ENCODE measurements around the gene SOCS7. TPM values are rescaled to one million over a fixed set of nuclear protein-coding genes. Genes with fewer than 3 reads are reported as not detected.

Gene SOCS7
- total RNA-seq, 2 experiments from 2014 or later = 21.8 to 25.3 TPM

DNA sequence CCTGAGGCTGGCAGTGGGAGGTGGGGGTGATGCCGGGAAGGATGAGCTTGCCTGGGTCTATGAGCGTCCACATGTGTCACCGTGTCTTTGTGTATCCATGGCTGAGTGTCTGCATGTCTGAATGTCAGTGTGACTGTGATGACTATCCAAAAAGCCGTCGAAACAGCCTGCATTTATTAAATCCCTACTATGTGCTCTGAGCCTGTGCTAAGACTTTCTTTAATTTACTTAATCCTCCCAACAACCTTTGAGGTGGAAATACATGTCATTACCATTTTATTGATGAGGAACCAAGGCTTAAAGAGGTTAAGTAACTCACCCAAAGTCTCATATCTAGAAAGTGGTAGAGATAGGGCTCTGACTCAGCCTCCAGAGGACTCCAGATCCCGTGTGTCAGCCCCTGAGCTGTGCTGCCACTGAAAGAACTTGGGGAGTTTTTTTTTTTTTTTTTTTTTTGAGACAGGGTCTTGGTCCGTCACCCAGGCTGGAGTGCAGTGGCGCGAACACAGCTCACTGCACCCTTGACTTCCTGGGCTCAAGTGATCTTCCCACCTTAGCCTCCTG, 96.6 kb downstream of the SOCS7 start:
- CTCF ChIA-PET = no interaction called here
- Mint-ChIP-seq H3K36me3 (ENCODE audit: low read depth) (peaks cover 2% of the 10 kb centered on the region), H3K4me3 (no peak overlapping the region), H3K4me1 (peaks cover 16% of the 10 kb centered on the region), H3K27ac (no peak overlapping the region), H3K9me3 (ENCODE audit: low read depth) (no peaks in the 10 kb centered on the region), H3K27me3 (peaks cover 11% of the 10 kb centered on the region)
- intact Hi-C loops (cut with DNase I, micrococcal nuclease) = no loop called here
- DNase-seq = no peak
- ATAC-seq = peak; percentile 38
- POLR2A ChIA-PET = no interaction called here

DNA sequence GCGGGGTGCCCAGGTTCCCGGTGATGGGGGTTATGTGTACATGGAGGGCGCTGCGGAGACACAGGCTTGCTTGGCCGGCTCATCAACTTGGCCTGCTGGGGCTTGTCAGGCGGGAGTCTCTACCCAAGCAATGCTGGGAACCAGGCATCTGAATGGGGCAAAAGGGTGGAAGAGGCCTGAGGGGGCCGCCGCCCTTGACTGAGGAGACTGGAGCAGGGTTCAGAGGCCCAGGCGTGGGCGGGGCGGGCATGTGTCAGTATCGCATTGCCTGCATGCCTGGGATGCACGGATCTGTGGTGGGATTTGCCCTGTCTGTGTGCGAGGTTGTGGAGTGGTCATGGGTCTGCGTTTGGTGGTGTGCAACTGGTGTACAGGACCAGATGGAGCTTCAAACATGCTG, 97.7 kb downstream of the SOCS7 start:
- CTCF ChIA-PET = no interaction called here
- peaks cover 11% of the 10 kb centered on the region for H3K4me1 Mint-ChIP-seq

DNA sequence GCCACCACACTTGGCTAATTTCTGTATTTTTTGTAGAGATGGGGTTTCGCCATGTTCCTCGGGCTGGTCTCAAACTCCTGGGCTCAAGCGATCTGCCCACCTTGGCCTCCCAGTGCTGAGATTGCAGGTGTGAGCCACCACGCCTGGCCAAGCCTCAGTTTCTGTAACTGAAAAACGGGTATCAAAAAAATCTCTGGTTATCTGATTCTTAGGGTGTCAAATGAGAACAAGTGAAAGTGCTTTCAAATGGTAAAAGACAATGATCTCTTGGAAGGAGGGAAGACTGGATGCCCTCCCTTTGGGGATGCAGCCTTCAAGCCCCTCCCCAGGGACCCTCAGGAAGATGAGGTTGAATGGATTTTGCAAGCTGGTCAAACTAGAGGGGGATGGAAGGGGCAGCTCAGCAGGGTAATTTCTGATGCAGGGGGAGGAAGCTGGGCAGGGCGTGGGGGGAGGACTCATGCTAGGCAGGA, 98.9 kb downstream of the SOCS7 start:
- CTCF ChIA-PET = interaction anchor here (0.7 kb wide), 1 partner anchor 26 kb away, joined by 3 read pairs; no protein-coding TSS in a partner anchor
- Mint-ChIP-seq H3K9me3 (ENCODE audit: low read depth) (no peaks in the 10 kb centered on the region), H3K36me3 (ENCODE audit: low read depth) (peaks cover 3% of the 10 kb centered on the region), H3K4me3 (no peak overlapping the region), H3K27me3 (peaks cover 24% of the 10 kb centered on the region), H3K4me1 (peaks cover 16% of the 10 kb centered on the region), H3K27ac (no peak overlapping the region)
- DNase-seq (no peak), ATAC-seq (no peak)
- POLR2A ChIA-PET = no interaction called here
- intact Hi-C loops (cut with DNase I, micrococcal nuclease) = no loop called here

More for the DNA sequence above, 97.7 kb downstream of the SOCS7 start:
- no peak for DNase-seq
- Mint-ChIP-seq H3K4me3 (no peak overlapping the region), H3K36me3 (ENCODE audit: low read depth) (peaks cover 3% of the 10 kb centered on the region), H3K27me3 (peaks cover 16% of the 10 kb centered on the region), H3K27ac (no peak overlapping the region), H3K9me3 (ENCODE audit: low read depth) (no peaks in the 10 kb centered on the region)
- no peak for ATAC-seq
- intact Hi-C loops (cut with DNase I, micrococcal nuclease) = no loop called here
- POLR2A ChIA-PET = no interaction called here

DNA sequence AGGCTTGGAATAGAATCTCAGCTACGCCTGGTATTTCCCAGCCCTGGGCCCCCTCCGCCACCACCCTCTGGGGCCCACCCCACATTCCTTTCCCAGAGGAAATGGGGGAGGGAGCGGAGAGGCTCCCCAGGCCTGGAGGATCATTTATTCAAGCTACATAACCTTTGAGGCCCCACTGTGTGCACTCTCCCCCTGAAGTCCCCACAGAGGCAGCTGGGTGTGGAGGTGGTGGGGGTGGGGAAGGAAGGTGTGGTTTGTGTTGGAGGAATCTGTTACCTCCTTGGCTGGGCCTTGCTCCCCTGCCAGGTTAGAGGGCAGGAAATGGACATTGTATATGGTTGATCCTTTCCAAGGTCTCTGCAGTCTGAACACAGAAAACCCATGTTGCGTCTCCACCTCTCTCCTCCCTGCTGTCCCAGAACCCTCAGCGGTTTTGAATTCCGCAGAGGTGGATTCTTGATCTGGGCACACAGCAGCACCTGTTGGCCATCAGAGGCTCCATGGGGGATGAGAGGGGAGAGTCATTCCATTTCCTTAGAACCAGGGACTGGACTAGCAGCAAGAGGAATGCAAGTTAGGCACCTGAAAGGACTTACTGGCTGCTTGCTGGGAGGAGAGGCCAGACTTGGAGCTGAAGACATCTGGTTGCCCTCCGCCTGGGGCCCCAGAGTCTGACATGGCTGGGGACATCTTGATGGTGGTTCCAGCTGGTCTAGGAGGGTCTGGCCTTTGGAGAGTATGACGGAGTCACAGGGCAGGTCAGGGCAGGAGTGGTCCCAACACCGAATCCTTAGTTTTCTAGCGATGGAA, 99.6 kb downstream of the SOCS7 start:
- intact Hi-C loops (cut with DNase I, micrococcal nuclease) = no loop called here

DNA sequence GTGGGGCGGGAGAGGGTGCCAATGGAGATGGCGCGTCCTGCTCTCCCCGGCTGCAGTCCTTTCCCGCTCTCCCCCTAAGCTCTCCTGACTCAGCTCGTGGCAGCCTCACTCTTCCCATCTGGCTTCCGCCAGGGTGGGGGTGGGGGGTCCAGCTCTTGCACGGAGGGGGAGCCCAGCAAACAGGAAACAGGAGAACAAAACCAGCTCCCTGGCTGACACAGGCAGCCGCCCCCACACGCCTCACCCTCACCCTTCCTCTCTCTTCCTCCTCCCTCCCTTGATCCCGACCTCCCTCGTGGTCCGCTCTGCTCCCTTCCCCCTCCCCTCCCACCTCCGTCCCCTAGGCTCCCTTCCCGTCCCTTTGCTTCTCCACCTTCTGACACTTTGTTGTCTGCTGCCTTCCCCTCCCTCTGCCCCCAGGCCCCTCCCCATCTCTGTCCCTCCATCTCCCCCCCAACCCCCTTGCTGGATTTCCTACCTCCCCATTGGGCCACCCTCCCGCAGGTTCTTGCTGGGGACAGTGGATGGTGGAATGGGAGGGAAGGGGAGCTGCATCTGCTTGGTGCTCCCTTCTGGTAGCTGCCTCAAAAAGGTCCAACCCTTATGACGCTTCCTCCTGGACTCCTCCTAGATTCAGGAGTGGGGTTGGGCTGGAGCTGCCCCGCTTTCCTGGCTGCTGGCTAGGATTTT, 100.3 kb downstream of the SOCS7 start:
- POLR2A ChIA-PET = no interaction called here
- DNase-seq (no peak), ATAC-seq (no peak)
- CTCF ChIA-PET = interaction anchor here (1.3 kb wide), 1 partner anchor 10 kb away, joined by 3 read pairs; no protein-coding TSS in a partner anchor
- Mint-ChIP-seq H3K4me1 (peaks cover 16% of the 10 kb centered on the region), H3K4me3 (no peak overlapping the region), H3K9me3 (ENCODE audit: low read depth) (no peaks in the 10 kb centered on the region), H3K36me3 (ENCODE audit: low read depth) (peaks cover 3% of the 10 kb centered on the region), H3K27ac (no peak overlapping the region), H3K27me3 (peaks cover 24% of the 10 kb centered on the region)
- intact Hi-C loops (cut with DNase I, micrococcal nuclease) = no loop called here

More for the DNA sequence above, 99.6 kb downstream of the SOCS7 start:
- Mint-ChIP-seq H3K27me3 (peaks cover 24% of the 10 kb centered on the region), H3K9me3 (ENCODE audit: low read depth) (no peaks in the 10 kb centered on the region), H3K36me3 (ENCODE audit: low read depth) (peaks cover 3% of the 10 kb centered on the region), H3K27ac (no peak overlapping the region), H3K4me3 (no peak overlapping the region), H3K4me1 (peaks cover 16% of the 10 kb centered on the region)
- CTCF ChIA-PET = interaction anchor here (1.3 kb wide), 1 partner anchor 9 kb away, joined by 3 read pairs; no protein-coding TSS in a partner anchor
- POLR2A ChIA-PET = no interaction called here
- ATAC-seq (no peak), DNase-seq (no peak)

DNA sequence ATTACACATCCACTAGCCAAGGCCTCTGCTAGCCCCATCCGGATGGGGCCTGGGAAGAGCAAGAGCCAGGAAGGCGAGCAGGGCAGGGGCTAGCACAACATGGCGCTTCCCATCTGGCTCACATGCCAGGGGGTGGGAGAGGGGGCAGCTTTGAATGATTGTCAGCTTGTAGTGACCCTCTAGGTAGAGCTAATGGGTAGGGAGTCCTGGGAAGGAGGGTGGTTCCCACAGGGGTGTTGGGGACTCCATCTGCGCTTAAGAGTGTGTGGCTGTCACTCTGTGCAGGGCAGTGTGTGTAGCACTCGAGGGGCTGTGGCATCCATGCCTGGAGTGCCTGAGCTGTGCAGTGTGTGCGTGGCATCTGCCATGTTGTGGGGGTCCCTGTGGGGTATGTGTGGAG, 101.1 kb downstream of the SOCS7 start:
- Mint-ChIP-seq H3K27ac (no peak overlapping the region), H3K4me3 (peak overlapping the region; percentile 20), H3K4me1 (peaks cover 16% of the 10 kb centered on the region), H3K36me3 (ENCODE audit: low read depth) (peaks cover 3% of the 10 kb centered on the region), H3K27me3 (peaks cover 26% of the 10 kb centered on the region), H3K9me3 (ENCODE audit: low read depth) (no peaks in the 10 kb centered on the region)
- no peak for DNase-seq
- CTCF ChIA-PET = no interaction called here
- POLR2A ChIA-PET = no interaction called here
- intact Hi-C loops (cut with DNase I, micrococcal nuclease) = no loop called here
- no peak for ATAC-seq

DNA sequence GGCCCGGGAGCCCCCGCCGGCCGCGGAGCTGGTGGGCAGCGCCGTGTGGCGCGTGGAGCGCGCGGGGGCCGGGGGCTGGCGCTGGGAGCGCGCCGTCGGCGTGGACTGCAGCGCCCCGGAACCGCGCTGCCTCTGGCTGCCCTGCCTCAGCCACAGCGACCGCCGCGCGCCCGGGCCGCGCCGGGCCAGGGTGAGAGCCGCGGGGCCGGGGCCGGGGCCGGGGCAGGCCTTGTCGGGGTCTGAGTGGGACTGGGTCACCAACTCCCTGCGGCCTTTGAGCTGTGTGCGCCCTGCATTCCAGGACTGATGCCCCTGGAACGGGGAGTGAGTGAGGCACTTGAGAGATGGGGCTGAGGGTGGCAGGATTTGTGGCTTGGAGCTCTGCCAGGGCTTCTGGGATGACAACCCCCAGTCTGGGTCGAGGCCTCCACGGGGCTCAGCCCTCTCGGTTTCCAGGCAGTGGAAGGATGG, 102.3 kb downstream of the SOCS7 start:
- ChIA-PET CTCF (interaction anchor here (0.7 kb wide), 1 partner anchor 10 kb away, joined by 4 read pairs; no protein-coding TSS in a partner anchor), POLR2A (no interaction called here)
- Mint-ChIP-seq H3K27me3 (peaks cover 26% of the 10 kb centered on the region), H3K9me3 (ENCODE audit: low read depth) (no peaks in the 10 kb centered on the region), H3K4me1 (peaks cover 16% of the 10 kb centered on the region), H3K27ac (no peak overlapping the region), H3K4me3 (no peak overlapping the region), H3K36me3 (ENCODE audit: low read depth) (peaks cover 3% of the 10 kb centered on the region)
- intact Hi-C loops (cut with DNase I, micrococcal nuclease) = no loop called here
- DNase-seq = no peak
- no peak for ATAC-seq

DNA sequence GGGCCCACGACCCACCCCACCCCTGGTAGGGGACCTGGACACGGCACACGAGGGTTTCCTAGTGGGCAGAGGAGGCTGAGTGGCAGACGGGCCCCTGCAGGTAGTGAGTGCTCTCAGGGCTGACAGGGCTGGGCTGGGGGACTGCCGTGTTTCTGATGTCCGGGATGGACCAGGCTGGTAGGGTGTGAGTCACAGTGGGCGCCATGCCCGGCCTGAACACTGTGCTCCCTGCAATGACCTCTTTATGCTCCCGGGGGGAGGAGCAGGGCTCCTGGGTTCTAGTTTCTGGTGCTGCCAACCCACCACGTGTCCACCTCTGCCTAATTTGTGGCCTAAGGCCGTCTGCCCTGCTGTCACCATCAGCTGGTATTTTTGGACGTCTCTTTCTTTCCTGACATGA, 102.9 kb downstream of the SOCS7 start:
- Mint-ChIP-seq H3K27ac (no peak overlapping the region), H3K36me3 (ENCODE audit: low read depth) (peaks cover 3% of the 10 kb centered on the region), H3K27me3 (peaks cover 26% of the 10 kb centered on the region), H3K4me3 (no peak overlapping the region), H3K9me3 (ENCODE audit: low read depth) (no peaks in the 10 kb centered on the region), H3K4me1 (peaks cover 16% of the 10 kb centered on the region)
- ATAC-seq (no peak), DNase-seq (no peak)
- intact Hi-C loops (cut with DNase I, micrococcal nuclease) = no loop called here
- POLR2A ChIA-PET = no interaction called here
- CTCF ChIA-PET = interaction anchor here (0.6 to 0.7 kb wide), 2 partner anchors 10 to 472 kb away, joined by 3 to 4 read pairs; no protein-coding TSS in a partner anchor

Other genes starting within 250 kb of the SOCS7 start
- gene TBC1D3E, start 223.9 kb upstream of the SOCS7 start, total RNA-seq = not detected
- not detected for gene TBC1D3, start 159.3 kb upstream of the SOCS7 start, total RNA-seq
- gene MRPL45, start 54.7 kb upstream of the SOCS7 start, total RNA-seq = 10 to 100 TPM; 54.4 to 57.4 TPM
- under 1 TPM; 0.05 to 0.07 TPM for gene GPR179, start 7.9 kb upstream of the SOCS7 start, total RNA-seq
- gene ARHGAP23, start 76.6 kb downstream of the SOCS7 start, total RNA-seq = under 1 TPM; 0.55 to 0.86 TPM

Measured in activated CD4-positive, alpha-beta T cell treated with anti-CD3 and anti-CD28 coated beads for 36 hours (primary cell).